Measurements from ENCODE around the gene DNAH14. TPM values are rescaled to one million over a fixed set of nuclear protein-coding genes. Genes with fewer than 3 reads are reported as not detected.

The DNAH14 gene
- total and polyA plus RNA-seq, 4 donors, result 2.7 to 19.8 (median 9.6) TPM

DNA sequence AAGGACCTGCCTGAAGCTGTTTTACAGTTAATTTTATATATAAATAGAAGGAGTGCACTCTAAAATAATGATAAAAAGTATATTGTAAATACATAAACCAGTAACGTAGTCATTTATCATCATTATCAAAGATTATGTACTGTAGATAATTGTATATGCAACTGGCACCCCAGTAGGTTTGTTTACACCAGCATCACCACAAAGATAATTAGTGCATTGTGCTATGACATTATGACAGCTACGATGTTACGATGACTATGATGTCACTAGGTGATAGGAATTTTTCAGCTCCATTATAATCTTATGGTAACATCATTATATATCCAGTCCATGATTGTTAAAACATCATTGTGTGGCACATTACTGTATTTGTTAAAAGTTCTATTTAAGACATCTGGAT lies 313.1 kb downstream of the DNAH14 start:
- TF ChIP-seq MAX (IDR thresholded peaks at IDR 0.05), result no peak
- TF ChIP-seq FOXA2 (IDR thresholded peaks at IDR 0.05), result no peak
- TF ChIP-seq, protein P1, sequence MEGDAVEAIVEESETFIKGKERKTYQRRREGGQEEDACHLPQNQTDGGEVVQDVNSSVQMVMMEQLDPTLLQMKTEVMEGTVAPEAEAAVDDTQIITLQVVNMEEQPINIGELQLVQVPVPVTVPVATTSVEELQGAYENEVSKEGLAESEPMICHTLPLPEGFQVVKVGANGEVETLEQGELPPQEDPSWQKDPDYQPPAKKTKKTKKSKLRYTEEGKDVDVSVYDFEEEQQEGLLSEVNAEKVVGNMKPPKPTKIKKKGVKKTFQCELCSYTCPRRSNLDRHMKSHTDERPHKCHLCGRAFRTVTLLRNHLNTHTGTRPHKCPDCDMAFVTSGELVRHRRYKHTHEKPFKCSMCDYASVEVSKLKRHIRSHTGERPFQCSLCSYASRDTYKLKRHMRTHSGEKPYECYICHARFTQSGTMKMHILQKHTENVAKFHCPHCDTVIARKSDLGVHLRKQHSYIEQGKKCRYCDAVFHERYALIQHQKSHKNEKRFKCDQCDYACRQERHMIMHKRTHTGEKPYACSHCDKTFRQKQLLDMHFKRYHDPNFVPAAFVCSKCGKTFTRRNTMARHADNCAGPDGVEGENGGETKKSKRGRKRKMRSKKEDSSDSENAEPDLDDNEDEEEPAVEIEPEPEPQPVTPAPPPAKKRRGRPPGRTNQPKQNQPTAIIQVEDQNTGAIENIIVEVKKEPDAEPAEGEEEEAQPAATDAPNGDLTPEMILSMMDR (IDR thresholded peaks at IDR 0.05; ENCODE audit: low read depth, low read length, missing input control), result no peak
- no peak for TF ChIP-seq FOXA1 (IDR thresholded peaks at IDR 0.05)
- no peak for TF ChIP-seq RXRA (IDR thresholded peaks at IDR 0.05)
- TF ChIP-seq NR2F2 (IDR thresholded peaks at IDR 0.05), result no peak
- no peak for TF ChIP-seq HNF4A (conservative IDR thresholded peaks at IDR 0.05)
- TF ChIP-seq, protein P2, sequence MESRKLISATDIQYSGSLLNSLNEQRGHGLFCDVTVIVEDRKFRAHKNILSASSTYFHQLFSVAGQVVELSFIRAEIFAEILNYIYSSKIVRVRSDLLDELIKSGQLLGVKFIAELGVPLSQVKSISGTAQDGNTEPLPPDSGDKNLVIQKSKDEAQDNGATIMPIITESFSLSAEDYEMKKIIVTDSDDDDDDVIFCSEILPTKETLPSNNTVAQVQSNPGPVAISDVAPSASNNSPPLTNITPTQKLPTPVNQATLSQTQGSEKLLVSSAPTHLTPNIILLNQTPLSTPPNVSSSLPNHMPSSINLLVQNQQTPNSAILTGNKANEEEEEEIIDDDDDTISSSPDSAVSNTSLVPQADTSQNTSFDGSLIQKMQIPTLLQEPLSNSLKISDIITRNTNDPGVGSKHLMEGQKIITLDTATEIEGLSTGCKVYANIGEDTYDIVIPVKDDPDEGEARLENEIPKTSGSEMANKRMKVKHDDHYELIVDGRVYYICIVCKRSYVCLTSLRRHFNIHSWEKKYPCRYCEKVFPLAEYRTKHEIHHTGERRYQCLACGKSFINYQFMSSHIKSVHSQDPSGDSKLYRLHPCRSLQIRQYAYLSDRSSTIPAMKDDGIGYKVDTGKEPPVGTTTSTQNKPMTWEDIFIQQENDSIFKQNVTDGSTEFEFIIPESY (IDR thresholded peaks at IDR 0.05), result no peak
- TF ChIP-seq GABPA (IDR thresholded peaks at IDR 0.05 in 1 of 2, conservative IDR thresholded peaks at IDR 0.05 in 1 of 2), result no peak
- no peak for TF ChIP-seq JUND (IDR thresholded peaks at IDR 0.05)
- no peak for TF ChIP-seq ATF3 (IDR thresholded peaks at IDR 0.05)
- no peak for TF ChIP-seq HNF4G (IDR thresholded peaks at IDR 0.05)
- no peak for TF ChIP-seq TAF1 (conservative IDR thresholded peaks at IDR 0.05)
- TF ChIP-seq YY1 (IDR thresholded peaks at IDR 0.05), result no peak
- no peak for TF ChIP-seq REST (IDR thresholded peaks at IDR 0.05)
- TF ChIP-seq SP1 (IDR thresholded peaks at IDR 0.05), result no peak
- no peak for TF ChIP-seq RAD21 (IDR thresholded peaks at IDR 0.05)
- TF ChIP-seq EGR1 (IDR thresholded peaks at IDR 0.05; ENCODE audit: low read depth in 2 of 2), result no peak
- Histone ChIP-seq H3K4me3 (ENCODE audit: low read depth in 1 of 3, low read length in 3 of 3) (no peak overlapping the region), H3K27me3 (ENCODE audit: control insufficient read depth in 4 of 4, insufficient read depth in 4 of 4, low read length in 3 of 4) (no peaks in the 10 kb centered on the region), H3K27ac (ENCODE audit: low read depth in 1 of 2, low read length in 2 of 2) (no peak overlapping the region), H3K36me3 (ENCODE audit: control insufficient read depth in 4 of 4, insufficient read depth in 3 of 4, low read depth in 1 of 4, low read length in 3 of 4) (no peaks in the 10 kb centered on the region), H3K9ac (ENCODE audit: low read depth in 1 of 2, low read length in 2 of 2) (no peak overlapping the region), H3K9me3 (ENCODE audit: control insufficient read depth in 4 of 4, low read length in 3 of 4) (peaks cover 0 to 3% (median 1%) of the 10 kb centered on the region in 4 donors), H3K4me1 (ENCODE audit: control insufficient read depth in 4 of 4, insufficient read depth in 4 of 4, low read length in 3 of 4) (no peaks in the 10 kb centered on the region)
- 92% methylated on average over 3 of the region's 3 CpGs for WGBS
- DNase-seq (ENCODE audit: low spot score), result no peak
